H1 (cell line): ENCODE measurements around the gene KIF13A. TPM values are rescaled to one million over a fixed set of nuclear protein-coding genes. Genes with fewer than 3 reads are reported as not detected.

Experiments used
- CTCF ChIA-PET: fragments of 300-600 bp; sonication (Branson Sonifier 250); formaldehyde crosslinking; loops from one replicate; lab custom pipeline; 2021; ENCODE audit not compliant: partially characterized antibody; lab: Charles Lee
- POLR2A ChIA-PET: fragments of 300-600 bp; sonication (Branson Sonifier 250); formaldehyde crosslinking; loops from one replicate; lab custom pipeline; 2021; ENCODE audit warnings: inconsistent platforms; ENCODE audit not compliant: partially characterized antibody; lab: Charles Lee
- DNase-seq, 2 experiments: peaks; one replicate each; pipeline versions ENCODE4 v3.0.0 to v3.0.0-alpha.2; 2010 to 2022; ENCODE audit warnings: low spot score in 2 of 2, low read depth in 1 of 2, mixed read lengths in 1 of 2
- FAIRE-seq: peaks from 2 replicates; lab custom pipeline; 2011; peaks lifted over from hg19 to GRCh38; lab: Jason Lieb, UNC
- H2AFZ ChIP-seq: 2 replicates; pipeline ENCODE4 v1.8.1; 2012; ENCODE audit warnings: low read length, inconsistent platforms
- H2AK5ac ChIP-seq: 2 replicates; pipeline ENCODE4 v1.6.1; 2013; ENCODE audit warnings: low read depth, low read length
- H2BK120ac ChIP-seq: replicated peaks from 2 replicates; pipeline ENCODE3; 2013; ENCODE audit warnings: low read depth, low read length, inconsistent platforms
- H2BK12ac ChIP-seq: 2 replicates; pipeline ENCODE4 v1.6.1; 2013; ENCODE audit warnings: low read depth, low read length
- H2BK15ac ChIP-seq: 2 replicates; pipeline ENCODE4 v1.6.1; 2013; ENCODE audit warnings: low read length
- H2BK20ac ChIP-seq: 2 replicates; pipeline ENCODE4 v1.6.1; 2013; ENCODE audit warnings: low read length
- H2BK5ac ChIP-seq: 2 replicates; pipeline ENCODE4 v1.6.1; 2013; ENCODE audit warnings: low read depth, low read length
- H3K14ac ChIP-seq: 2 replicates; pipeline ENCODE4 v1.6.1; 2013; ENCODE audit warnings: inconsistent platforms; ENCODE audit not compliant: insufficient read length
- H3K18ac ChIP-seq: 2 replicates; pipeline ENCODE4 v1.6.1; 2013; ENCODE audit warnings: low read length; ENCODE audit errors: extremely low read depth
- H3K23ac ChIP-seq: 2 replicates; pipeline ENCODE4 v1.6.1; 2013; ENCODE audit warnings: inconsistent platforms; ENCODE audit not compliant: insufficient read length
- H3K23me2 ChIP-seq: 2 replicates; pipeline ENCODE4 v1.6.1; 2013; ENCODE audit warnings: low read depth, low read length
- H3K27ac ChIP-seq: 2 replicates; pipeline ENCODE4 v1.6.1; 2011; ENCODE audit warnings: low read depth, low read length, inconsistent platforms
- H3K27me3 ChIP-seq, 4 experiments: replicated peaks in 1 of 4; 1 replicate in 1 of 4; 2 replicates in 3 of 4; pipeline versions ENCODE4 v1.6.1 to v1.8.1; 2011 to 2013; ENCODE audit warnings: low read length in 3 of 4, mild to moderate bottlenecking in 3 of 4, inconsistent platforms in 2 of 4, mixed read lengths in 2 of 4, moderate library complexity in 1 of 4; ENCODE audit not compliant: control insufficient read depth in 3 of 4, insufficient read depth in 3 of 4; ENCODE audit errors: extremely low read depth in 1 of 4
- H3K36me3 ChIP-seq, 4 experiments: 2 replicates each; pipeline versions ENCODE4 v1.6.1 to v1.8.1; 2011 to 2013; ENCODE audit warnings: mild to moderate bottlenecking in 4 of 4, low read length in 3 of 4, moderate library complexity in 2 of 4, control low read depth in 1 of 4, inconsistent platforms in 1 of 4; ENCODE audit not compliant: insufficient read depth in 4 of 4, control insufficient read depth in 2 of 4
- H3K4ac ChIP-seq: replicated peaks from 2 replicates; pipeline ENCODE3; 2013; ENCODE audit warnings: low read length, low read depth, mixed read lengths, inconsistent platforms; ENCODE audit not compliant: insufficient read length
- H3K4me1 ChIP-seq, 4 experiments: replicated peaks in 1 of 4; 1 replicate in 1 of 4; 2 replicates in 3 of 4; pipeline versions ENCODE4 v1.6.1 to v1.8.1; 2011 to 2013; ENCODE audit warnings: low read length in 3 of 4, inconsistent platforms in 2 of 4, mixed read lengths in 1 of 4; ENCODE audit not compliant: insufficient read depth in 4 of 4, control insufficient read depth in 3 of 4
- H3K4me2 ChIP-seq, 2 experiments: 2 replicates each; pipeline versions ENCODE4 v1.6.1 to v1.8.1; 2011 to 2013; ENCODE audit warnings: low read depth in 2 of 2, low read length in 2 of 2, control low read depth in 1 of 2, inconsistent platforms in 1 of 2, mild to moderate bottlenecking in 1 of 2; ENCODE audit not compliant: insufficient read depth in 1 of 2
- H3K4me3 ChIP-seq, 4 experiments: fragments of 200-600, 300-600 bp in 1 of 4; sonication (generic), shearing (Covaris generic), sonication (Bioruptor Twin) in 1 of 4; 2 replicates each; pipeline versions ENCODE4 v1.5.1 to v1.8.1; 2011 to 2016; ENCODE audit warnings: low read length in 4 of 4, low read depth in 3 of 4, control low read depth in 2 of 4, inconsistent platforms in 2 of 4, mild to moderate bottlenecking in 2 of 4, mixed read lengths in 1 of 4, moderate library complexity in 1 of 4; ENCODE audit not compliant: insufficient read depth in 2 of 4; ENCODE audit errors: extremely low read depth in 1 of 4
- H3K56ac ChIP-seq: replicated peaks from 2 replicates; pipeline ENCODE3; 2013; ENCODE audit warnings: low read depth, mild to moderate bottlenecking, mixed read lengths, low read length, inconsistent platforms; ENCODE audit not compliant: insufficient read length
- H3K79me1 ChIP-seq: 2 replicates; pipeline ENCODE4 v1.6.1; 2013; ENCODE audit warnings: low read depth, low read length, control low read depth
- H3K79me2 ChIP-seq, 2 experiments: 2 replicates each; pipeline versions ENCODE4 v1.6.1 to v1.8.1; 2012 to 2013; ENCODE audit warnings: low read length in 2 of 2, mild to moderate bottlenecking in 2 of 2, inconsistent platforms in 1 of 2; ENCODE audit not compliant: insufficient read depth in 2 of 2, control insufficient read depth in 1 of 2
- H3K9ac ChIP-seq, 4 experiments: replicated peaks in 1 of 4; 1 replicate in 1 of 4; 2 replicates in 3 of 4; pipeline versions ENCODE4 v1.6.1 to v1.8.1; 2011 to 2013; ENCODE audit warnings: low read depth in 3 of 4, low read length in 3 of 4, control low read depth in 2 of 4, mild to moderate bottlenecking in 2 of 4, moderate library complexity in 2 of 4, inconsistent platforms in 1 of 4; ENCODE audit errors: extremely low read depth in 1 of 4
- H3K9me3 ChIP-seq, 2 experiments: 2 replicates each; pipeline versions ENCODE4 v1.6.1 to v1.8.1; 2012 to 2013; ENCODE audit warnings: mild to moderate bottlenecking in 2 of 2, moderate library complexity in 2 of 2, control low read depth in 1 of 2, inconsistent platforms in 1 of 2, low read depth in 1 of 2, low read length in 1 of 2, mixed read lengths in 1 of 2; ENCODE audit not compliant: insufficient read depth in 2 of 2
- H4K20me1 ChIP-seq, 2 experiments: replicated peaks in 1 of 2; 2 replicates each; pipeline versions ENCODE3 to v1.8.1; 2011 to 2013; ENCODE audit warnings: inconsistent platforms in 2 of 2, low read length in 2 of 2, mild to moderate bottlenecking in 1 of 2; ENCODE audit not compliant: insufficient read depth in 2 of 2, control insufficient read depth in 1 of 2
- H4K5ac ChIP-seq: 2 replicates; pipeline ENCODE4 v1.6.1; 2013; ENCODE audit warnings: low read length, low read depth, mixed read lengths, inconsistent platforms; ENCODE audit not compliant: insufficient read length
- H4K8ac ChIP-seq: 2 replicates; pipeline ENCODE4 v1.8.0; 2013; ENCODE audit warnings: mild to moderate bottlenecking, moderate library complexity, low read length, inconsistent platforms; ENCODE audit not compliant: insufficient read depth; ENCODE audit errors: extremely low read depth
- H4K91ac ChIP-seq: replicated peaks from 2 replicates; pipeline ENCODE3; 2013; ENCODE audit warnings: low read length, mixed read lengths, inconsistent platforms; ENCODE audit not compliant: insufficient read length
- ASH2L ChIP-seq: fragments of 200-600, 300-600 bp; sonication (generic); IDR thresholded peaks from one replicate; pipeline ENCODE4 v1.7.1; 2017; ENCODE audit warnings: low read length
- CREB1 ChIP-seq: IDR thresholded peaks from 2 replicates; pipeline ENCODE4 v1.6.1; 2012; ENCODE audit warnings: inconsistent platforms
- EP300 ChIP-seq, 2 experiments: IDR thresholded peaks; 1 replicate in 1 of 2; 2 replicates in 1 of 2; pipeline ENCODE4 v1.6.1; 2011 to 2012; ENCODE audit warnings: low read depth in 2 of 2, low read length in 2 of 2, mild to moderate bottlenecking in 2 of 2, borderline replicate concordance in 1 of 2, inconsistent platforms in 1 of 2, moderate library complexity in 1 of 2
- EZH2 ChIP-seq: fragments of 200-600 bp; sonication (generic); IDR thresholded peaks from 2 replicates; pipeline ENCODE4 v1.7.1; 2012; ENCODE audit warnings: low read depth, mild to moderate bottlenecking, moderate library complexity, low read length, inconsistent platforms; ENCODE audit not compliant: severe bottlenecking
- FOSL1 ChIP-seq: IDR thresholded peaks from 2 replicates; pipeline ENCODE4 v1.6.1; 2011; ENCODE audit warnings: mild to moderate bottlenecking, low read depth, low read length, moderate library complexity; ENCODE audit not compliant: insufficient read depth
- HDAC2 ChIP-seq, 2 experiments: fragments of 300-600 bp in 1 of 2; sonication (generic) in 1 of 2; IDR thresholded peaks; 2 replicates each; pipeline ENCODE4 v1.6.1; 2011 to 2012; ENCODE audit warnings: low read depth in 2 of 2, low read length in 2 of 2, mild to moderate bottlenecking in 2 of 2, moderate library complexity in 2 of 2, borderline replicate concordance in 1 of 2, inconsistent platforms in 1 of 2
- PHF8 ChIP-seq: fragments of 200-600 bp; sonication (generic); conservative IDR thresholded peaks from 2 replicates; pipeline ENCODE4 v1.7.1; 2012; ENCODE audit warnings: low read depth, mild to moderate bottlenecking, inconsistent platforms, low read length, moderate library complexity
- RAD21 ChIP-seq, 2 experiments: IDR thresholded peaks in 1 of 2; conservative IDR thresholded peaks in 1 of 2; 2 replicates each; pipeline ENCODE4 v1.6.1; 2011; ENCODE audit warnings: low read depth in 2 of 2, low read length in 2 of 2, improper control_type of control experiment in 1 of 2, inconsistent platforms in 1 of 2, mild to moderate bottlenecking in 1 of 2, moderate library complexity in 1 of 2
- RFX5 ChIP-seq: IDR thresholded peaks from 2 replicates; pipeline ENCODE4 v1.6.1; 2011; ENCODE audit warnings: low read depth, low read length, improper control_type of control experiment, borderline replicate concordance
- SIN3A ChIP-seq, 2 experiments: IDR thresholded peaks in 1 of 2; conservative IDR thresholded peaks in 1 of 2; 2 replicates each; pipeline ENCODE4 v1.6.1; 2011 to 2012; ENCODE audit warnings: low read length in 2 of 2, improper control_type of control experiment in 1 of 2, low read depth in 1 of 2, mild to moderate bottlenecking in 1 of 2
- SP1 ChIP-seq: IDR thresholded peaks from 2 replicates; pipeline ENCODE4 v1.6.1; 2011; ENCODE audit warnings: low read depth, low read length
- TAF7 ChIP-seq: optimal IDR thresholded peaks from 2 replicates; pipeline ENCODE3; 2011; ENCODE audit warnings: low read depth, mild to moderate bottlenecking, inconsistent platforms, low read length, moderate library complexity, borderline replicate concordance
- TCF12 ChIP-seq: IDR thresholded peaks from 2 replicates; pipeline ENCODE4 v1.6.1; 2011; ENCODE audit warnings: low read depth, mild to moderate bottlenecking, low read length
- WGBS, 2 experiments: shearing (Covaris generic) in 1 of 2; methylation state at CpG; one replicate each; pipeline versions ENCODE4 v1.1.6 to v1.1.7; 2013 to 2015; ENCODE audit warnings: low lambda C conversion rate in 2 of 2, mixed read lengths in 2 of 2, inconsistent platforms in 1 of 2, low coverage in 1 of 2, missing lambda C conversion rate in 1 of 2; ENCODE audit not compliant: insufficient replicate concordance in 2 of 2, insufficient coverage in 1 of 2, insufficient read length in 1 of 2; ENCODE audit errors: extremely low coverage in 1 of 2, missing lambda C conversion rate in 1 of 2; 5-methylcytosine and 5-hydroxymethylcytosine counted together
- polyA plus RNA-seq, 7 experiments: library from polyadenylated mRNA; depleted of rRNA in 3 of 7; stranded (reverse) in 5 of 7; unstranded in 2 of 7; fragments of >200 nt in 5 of 7; fragments of 200-250 nt in 2 of 7; gene quantifications; 1 replicate in 5 of 7; 2 replicates in 1 of 7; 4 replicates in 1 of 7; pipeline versions ENCODE4 v1.2.1 to v1.2.3, GENCODE V29; 2011 to 2013; ENCODE audit warnings: missing spikeins in 2 of 7, mixed read lengths in 2 of 7
- total RNA-seq: library from RNA; stranded (reverse); fragmentation: NEBNext Ultra II Directional; extraction: Animal tissue kit (Norgen Biotek cat#: 25700); gene quantifications from 2 replicates; pipeline ENCODE4 v1.2.1, GENCODE V29; 2021

KIF13A gene
- total and polyA plus RNA-seq, 2 of the 8 experiments (the other 6 are each of a cell fraction or from before 2014, with no cell fraction given), result 14.7 to 40.8 TPM

- 79% methylated on average over 1 of the region's 1 CpG; no CpG with 5 or more reads in 1 of the 2 experiments for WGBS, 2 experiments
- TF ChIP-seq HDAC2 (IDR thresholded peaks at IDR 0.05; ENCODE audit: borderline replicate concordance in 1 of 2, low read depth in 2 of 2, low read length in 2 of 2), result no peak
- TF ChIP-seq CREB1, result no peak
- no peak for TF ChIP-seq TAF7
- no peak for TF ChIP-seq PHF8
- TF ChIP-seq EP300 (IDR thresholded peaks at IDR 0.05; ENCODE audit: borderline replicate concordance in 1 of 2, low read depth in 2 of 2, low read length in 2 of 2), result no peak
- no peak for TF ChIP-seq TCF12
- TF ChIP-seq FOSL1, result no peak
- TF ChIP-seq SIN3A (conservative IDR thresholded peaks at IDR 0.05 in 1 of 2, IDR thresholded peaks at IDR 0.05 in 1 of 2; ENCODE audit: low read depth in 1 of 2, low read length in 2 of 2), result no peak
- TF ChIP-seq SP1, result no peak
- no peak for TF ChIP-seq RAD21 (IDR thresholded peaks at IDR 0.05 in 1 of 2, conservative IDR thresholded peaks at IDR 0.05 in 1 of 2; ENCODE audit: low read depth in 2 of 2, low read length in 2 of 2)
- TF ChIP-seq EZH2, result no peak
- TF ChIP-seq ASH2L, result no peak
- no peak for TF ChIP-seq RFX5
Measured at GRCh38 chr6:17957498-17957897, 29.9 kb downstream of the KIF13A start.

More at GRCh38 chr6:17957498-17957897, 29.9 kb downstream of the KIF13A start:
- POLR2A ChIA-PET, result no interaction called here
- H3K4ac ChIP-seq, result no peak overlapping the region
- no peak overlapping the region for H2BK120ac ChIP-seq
- H3K4me1 ChIP-seq, result peaks cover 0 to 7% (median 4%) of the 10 kb centered on the region in 4 experiments; a peak in 4 of 7 replicates
- H3K9me3 ChIP-seq, result no peaks in the 10 kb centered on the region
- no peak overlapping the region for H2BK20ac ChIP-seq
- no peak overlapping the region for H3K9ac ChIP-seq
- H3K14ac ChIP-seq, result no peak overlapping the region
- H2AFZ ChIP-seq, result no peak overlapping the region
- no peak overlapping the region for H4K5ac ChIP-seq
- no peak overlapping the region for H3K4me3 ChIP-seq
- H4K91ac ChIP-seq, result no peak overlapping the region
- DNase-seq (no peak), FAIRE-seq (no peak)
- H3K36me3 ChIP-seq, result no peaks in the 10 kb centered on the region; a peak in 1 of 8 replicates
- H3K56ac ChIP-seq, result no peak overlapping the region
- no peak overlapping the region for H3K23ac ChIP-seq
- no peak overlapping the region for H4K8ac ChIP-seq
- peaks cover 0 to 1% of the 10 kb centered on the region in 2 experiments for H4K20me1 ChIP-seq
- CTCF ChIA-PET, result interaction anchor here (0.9 to 1.3 kb wide), 2 partner anchors 10 to 17 kb away, joined by 3 to 4 read pairs; no protein-coding TSS in a partner anchor
- H3K27me3 ChIP-seq, result no peaks in the 10 kb centered on the region
- no peaks in the 10 kb centered on the region; the same call in 1 of the 2 replicates for H3K79me1 ChIP-seq
- H2BK12ac ChIP-seq, result no peak overlapping the region
- H3K23me2 ChIP-seq, result no peaks in the 10 kb centered on the region
- peaks cover 4 to 87% of the 10 kb centered on the region in 2 experiments; a peak in 3 of 4 replicates for H3K79me2 ChIP-seq
- H2AK5ac ChIP-seq, result no peak overlapping the region
- no peak overlapping the region for H2BK5ac ChIP-seq
- no peak overlapping the region for H3K18ac ChIP-seq
- H2BK15ac ChIP-seq, result no peak overlapping the region
- H3K4me2 ChIP-seq, result no peak overlapping the region
- H3K27ac ChIP-seq, result no peak overlapping the region
